Dermis lymphatic vessel endothelial cell (primary cell): ENCODE data around the gene LDLRAD3. TPM values are rescaled to one million over a fixed set of nuclear protein-coding genes. Genes with fewer than 3 reads are reported as not detected.

Experiments used
- total RNA-seq: library from RNA; depleted of rRNA; stranded (reverse); fragments of >200 nt; gene quantifications from 2 replicates; pipeline ENCODE4 v1.2.1, GENCODE V29; 2014

The LDLRAD3 gene
- total RNA-seq, result 6.0 and 6.1 TPM in 2 replicates

GRCh38 chr11:35943713-35944502 lies at the start of gene LDLRAD3:
LDLRAD3 (plus strand) TSS chr11:35944062; CDS start chr11:35944099, 37 bp downstream.

